Ishikawa (cell line): ENCODE measurements around the gene SOX6.

ENCODE experiments used
- CEBPB ChIP-seq: IDR thresholded peaks from 2 replicates; pipeline ENCODE4 v1.6.1; 2012
- CREB1 ChIP-seq: IDR thresholded peaks from 2 replicates; pipeline ENCODE4 v1.6.1; 2012; ENCODE audit warnings: low read depth
- EGR1 ChIP-seq: IDR thresholded peaks from 2 replicates; pipeline ENCODE4 v1.6.1; 2012
- EP300 ChIP-seq: IDR thresholded peaks from 2 replicates; pipeline ENCODE4 v1.6.1; 2012; ENCODE audit warnings: borderline replicate concordance
- FOXM1 ChIP-seq: IDR thresholded peaks from 2 replicates; pipeline ENCODE4 v1.6.1; 2012; ENCODE audit warnings: low read depth, borderline replicate concordance
- NFIC ChIP-seq: IDR thresholded peaks from 2 replicates; pipeline ENCODE4 v1.6.1; 2012
- RAD21 ChIP-seq: IDR thresholded peaks from 2 replicates; pipeline ENCODE4 v1.6.1; 2012; ENCODE audit warnings: low read depth
- REST ChIP-seq: IDR thresholded peaks from 2 replicates; pipeline ENCODE4 v1.6.1; 2012; ENCODE audit warnings: low read depth, mild to moderate bottlenecking
- TAF1 ChIP-seq: IDR thresholded peaks from 2 replicates; pipeline ENCODE4 v1.6.1; 2012; ENCODE audit warnings: low read depth, mild to moderate bottlenecking
- TCF12 ChIP-seq: IDR thresholded peaks from 2 replicates; pipeline ENCODE4 v1.6.1; 2012; ENCODE audit warnings: low read depth
- TEAD4 ChIP-seq: IDR thresholded peaks from 2 replicates; pipeline ENCODE4 v1.6.1; 2012
- YY1 ChIP-seq: IDR thresholded peaks from 2 replicates; pipeline ENCODE4 v1.6.1; 2012; ENCODE audit warnings: low read depth
- ZBTB7A ChIP-seq: IDR thresholded peaks from 2 replicates; pipeline ENCODE4 v1.6.1; 2012; ENCODE audit warnings: low read depth
- TF ChIP-seq, protein P1 (sequence below): IDR thresholded peaks from 2 replicates; pipeline ENCODE4 v1.6.1; 2012
- TF ChIP-seq, protein P2 (sequence below): IDR thresholded peaks from 2 replicates; pipeline ENCODE4 v1.6.1; 2012

Gene SOX6

DNA sequence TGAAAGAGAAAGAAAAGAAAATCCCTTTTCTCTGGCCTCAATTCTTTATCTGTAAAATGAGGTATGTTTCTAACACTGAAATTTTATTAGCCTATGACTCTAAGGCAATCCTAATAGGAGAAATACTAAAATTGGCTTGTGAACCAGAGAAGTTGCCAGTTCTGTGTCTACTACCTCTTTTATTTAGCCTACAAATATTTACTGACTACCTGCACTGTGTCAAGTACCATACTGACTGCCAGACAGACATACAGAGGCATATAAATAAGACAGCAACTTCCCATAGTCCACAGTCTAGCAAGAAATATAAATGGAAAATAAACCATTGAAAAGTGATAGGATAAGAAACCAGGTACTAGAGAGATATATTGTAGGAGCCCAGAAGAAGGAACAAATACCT, 2.4 kb upstream of the SOX6 start:
- TF ChIP-seq ZBTB7A (no peak), TEAD4 (no peak), EP300 (no peak), NFIC (no peak), REST (no peak), CEBPB (no peak), TAF1 (no peak), FOXM1 (no peak)

DNA sequence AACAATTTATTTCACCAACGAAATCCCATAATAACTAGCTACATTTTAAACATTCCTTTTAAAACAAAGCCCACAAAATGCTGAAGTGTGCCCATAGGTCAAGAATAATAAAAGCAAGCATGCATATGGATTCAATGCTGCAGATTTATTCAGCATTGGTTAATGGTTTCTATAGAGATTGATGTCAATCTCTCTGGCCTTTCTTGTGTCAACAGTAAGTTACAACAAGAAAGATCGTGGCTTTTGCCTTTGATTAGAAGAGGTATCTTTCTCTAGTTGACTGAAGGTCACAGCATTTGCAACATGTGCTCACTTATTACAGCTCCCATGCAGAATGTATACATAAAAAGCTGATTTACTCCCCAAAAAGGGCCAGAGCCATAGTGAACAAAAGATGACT, 1.4 kb upstream of the SOX6 start:
- TF ChIP-seq FOXM1, result no peak
- TF ChIP-seq REST, result no peak

DNA sequence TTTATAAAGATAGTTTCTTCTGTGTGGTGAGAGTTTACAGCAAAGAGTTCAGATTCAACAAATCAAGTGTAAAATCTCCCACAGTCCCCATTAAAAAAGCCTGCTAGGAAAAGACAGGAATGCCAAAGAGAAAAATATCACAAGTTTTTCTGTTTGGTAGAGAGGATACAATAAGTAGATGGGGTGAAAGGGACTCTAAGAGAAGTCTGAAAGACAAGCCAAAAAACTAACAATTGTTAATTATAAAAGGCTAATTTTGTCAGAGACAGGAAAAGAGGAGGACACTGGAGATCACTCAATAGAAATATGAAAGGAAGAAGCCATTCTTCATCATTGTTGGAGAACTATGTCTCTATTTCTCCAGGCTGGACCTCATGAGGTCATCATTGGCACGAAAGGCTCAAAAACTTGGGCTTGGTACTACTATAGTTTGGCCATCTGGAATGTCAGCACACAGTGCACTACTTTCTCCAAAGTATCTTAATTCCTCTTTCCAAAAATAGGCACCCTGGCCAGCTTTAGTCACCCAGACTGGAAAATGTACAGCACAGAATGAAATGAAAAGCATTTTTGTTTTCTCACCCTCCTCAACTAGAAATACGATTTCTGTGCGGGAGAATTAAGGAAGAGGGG, 531 bp upstream of the SOX6 start:
- TF ChIP-seq CREB1, result no peak
- TF ChIP-seq EGR1, result no peak
- no peak for TF ChIP-seq CEBPB
- no peak for TF ChIP-seq RAD21
- no peak for TF ChIP-seq EP300

- TF ChIP-seq, protein P1, sequence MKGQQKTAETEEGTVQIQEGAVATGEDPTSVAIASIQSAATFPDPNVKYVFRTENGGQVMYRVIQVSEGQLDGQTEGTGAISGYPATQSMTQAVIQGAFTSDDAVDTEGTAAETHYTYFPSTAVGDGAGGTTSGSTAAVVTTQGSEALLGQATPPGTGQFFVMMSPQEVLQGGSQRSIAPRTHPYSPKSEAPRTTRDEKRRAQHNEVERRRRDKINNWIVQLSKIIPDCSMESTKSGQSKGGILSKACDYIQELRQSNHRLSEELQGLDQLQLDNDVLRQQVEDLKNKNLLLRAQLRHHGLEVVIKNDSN, result no peak
- TF ChIP-seq RAD21 (no peak), EGR1 (no peak), CEBPB (no peak), NFIC (no peak), TEAD4 (no peak), TCF12 (no peak), YY1 (no peak), EP300 (no peak), FOXM1 (no peak), ZBTB7A (no peak), REST (no peak), CREB1 (no peak), TAF1 (no peak)
- TF ChIP-seq, protein P2, sequence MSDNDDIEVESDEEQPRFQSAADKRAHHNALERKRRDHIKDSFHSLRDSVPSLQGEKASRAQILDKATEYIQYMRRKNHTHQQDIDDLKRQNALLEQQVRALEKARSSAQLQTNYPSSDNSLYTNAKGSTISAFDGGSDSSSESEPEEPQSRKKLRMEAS, result no peak
These were observed 3.6 kb downstream of the SOX6 start for GRCh38 chr11:16352707-16353106.

- TF ChIP-seq EGR1, result no peak
- TF ChIP-seq FOXM1, result no peak
- no peak for TF ChIP-seq REST
- no peak for TF ChIP-seq ZBTB7A
- no peak for TF ChIP-seq YY1
- TF ChIP-seq TAF1, result no peak
- TF ChIP-seq, protein P2, result no peak
- TF ChIP-seq, protein P1, result no peak
- TF ChIP-seq EP300, result no peak
These were observed 6.2 kb downstream of the SOX6 start for GRCh38 chr11:16350125-16350524.
